ENCODE results near the gene EGLN2. TPM values are rescaled to one million over a fixed set of nuclear protein-coding genes. Genes with fewer than 3 reads are reported as not detected.
A peak's percentile ranks its signal among the peaks of the same experiment; 100 is the strongest.

EGLN2 gene
- total RNA-seq, 2 donors from 2014 or later, result 50.8 to 51.4 TPM

DNA sequence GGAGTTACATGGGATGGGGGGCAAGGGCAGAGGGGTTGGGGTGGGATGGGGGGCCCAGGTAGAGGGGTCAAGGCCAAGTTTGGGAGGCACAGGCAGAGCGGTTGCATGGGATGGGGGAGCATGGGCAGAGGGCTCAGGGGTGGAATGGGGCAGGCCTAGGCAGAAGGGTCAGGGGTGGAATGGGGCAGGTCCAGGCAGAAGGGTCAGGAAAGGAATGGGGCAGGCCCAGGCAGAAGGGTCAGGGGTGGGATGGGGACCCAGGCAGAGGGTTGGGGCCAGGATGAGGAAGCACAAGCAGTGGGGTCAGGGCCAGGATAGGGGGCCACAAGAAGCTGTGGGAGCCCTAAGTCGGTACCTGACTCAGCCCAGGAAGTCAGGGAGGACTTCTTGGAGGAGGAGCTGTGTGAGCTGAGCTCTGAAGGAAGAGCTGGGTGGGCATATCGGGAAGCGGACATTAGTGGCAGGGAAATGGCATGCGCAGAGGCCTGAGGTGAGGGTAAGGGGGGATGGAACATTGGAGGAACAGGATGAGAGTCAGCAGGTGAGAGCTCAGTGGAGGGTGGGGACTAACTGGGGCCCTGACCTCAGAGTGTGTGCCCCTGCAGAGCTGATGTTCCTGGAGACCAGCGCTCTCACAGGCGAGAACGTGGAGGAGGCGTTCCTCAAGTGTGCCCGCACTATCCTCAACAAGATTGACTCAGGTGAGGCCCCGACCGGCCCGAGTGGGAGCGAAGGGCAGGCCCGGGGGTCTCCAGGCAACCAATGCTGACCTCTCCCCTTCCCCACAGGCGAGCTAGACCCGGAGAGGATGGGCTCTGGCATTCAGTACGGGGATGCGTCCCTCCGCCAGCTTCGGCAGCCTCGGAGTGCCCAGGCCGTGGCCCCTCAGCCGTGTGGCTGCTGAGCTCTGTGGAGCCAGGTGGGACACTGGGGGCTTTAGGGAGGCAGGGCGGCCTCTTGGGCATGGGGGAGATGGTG, 12.6 kb upstream of the EGLN2 start:
- H3K4me1 ChIP-seq, result no peaks in the 10 kb centered on the region
- ATAC-seq, result no peak
- no peak for DNase-seq
- TF ChIP-seq, protein P1, sequence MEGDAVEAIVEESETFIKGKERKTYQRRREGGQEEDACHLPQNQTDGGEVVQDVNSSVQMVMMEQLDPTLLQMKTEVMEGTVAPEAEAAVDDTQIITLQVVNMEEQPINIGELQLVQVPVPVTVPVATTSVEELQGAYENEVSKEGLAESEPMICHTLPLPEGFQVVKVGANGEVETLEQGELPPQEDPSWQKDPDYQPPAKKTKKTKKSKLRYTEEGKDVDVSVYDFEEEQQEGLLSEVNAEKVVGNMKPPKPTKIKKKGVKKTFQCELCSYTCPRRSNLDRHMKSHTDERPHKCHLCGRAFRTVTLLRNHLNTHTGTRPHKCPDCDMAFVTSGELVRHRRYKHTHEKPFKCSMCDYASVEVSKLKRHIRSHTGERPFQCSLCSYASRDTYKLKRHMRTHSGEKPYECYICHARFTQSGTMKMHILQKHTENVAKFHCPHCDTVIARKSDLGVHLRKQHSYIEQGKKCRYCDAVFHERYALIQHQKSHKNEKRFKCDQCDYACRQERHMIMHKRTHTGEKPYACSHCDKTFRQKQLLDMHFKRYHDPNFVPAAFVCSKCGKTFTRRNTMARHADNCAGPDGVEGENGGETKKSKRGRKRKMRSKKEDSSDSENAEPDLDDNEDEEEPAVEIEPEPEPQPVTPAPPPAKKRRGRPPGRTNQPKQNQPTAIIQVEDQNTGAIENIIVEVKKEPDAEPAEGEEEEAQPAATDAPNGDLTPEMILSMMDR (IDR thresholded peaks at IDR 0.05), result no peak
- TF ChIP-seq POLR2A (IDR thresholded peaks at IDR 0.05), result no peak
- H3K27ac ChIP-seq, result no peak overlapping the region
- H3K4me3 ChIP-seq, result no peak overlapping the region
- H3K27me3 ChIP-seq, result no peaks in the 10 kb centered on the region
- no peaks in the 10 kb centered on the region for H3K36me3 ChIP-seq (replicated peaks in 1 of 2; ENCODE audit: insufficient read depth in 1 of 2, low read depth in 2 of 2)
- intact Hi-C loops (cut with DNase I), result no loop called here
- WGBS, 2 donors, result 88 to 92% methylated on average over 17 to 25 of the region's 25 CpGs
- H3K9me3 ChIP-seq, result no peaks in the 10 kb centered on the region

DNA sequence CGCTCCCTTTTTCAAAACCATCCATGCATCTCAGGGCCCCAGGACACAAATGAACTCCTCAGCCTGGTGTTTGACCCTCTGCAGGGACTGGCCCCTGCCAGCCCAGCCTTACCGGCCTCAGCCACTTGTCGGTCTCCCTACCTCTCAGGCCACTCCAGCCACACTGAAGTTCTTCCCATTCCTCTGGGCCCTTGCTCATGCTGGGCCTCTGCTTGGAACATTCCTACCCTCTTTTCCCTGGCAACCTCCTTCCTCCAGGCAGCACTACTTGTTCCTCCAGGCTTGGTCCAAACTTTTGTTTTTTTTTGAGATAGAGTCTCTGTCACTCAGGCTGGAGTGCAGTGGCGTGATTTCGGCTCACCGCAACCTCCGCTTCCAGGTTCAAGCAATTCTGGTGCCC, 7.6 kb upstream of the EGLN2 start:
- 85 to 94% methylated on average over 7 of the region's 7 CpGs for WGBS, 2 donors
- TF ChIP-seq, protein P1 (IDR thresholded peaks at IDR 0.05), result no peak
- no peak for TF ChIP-seq POLR2A (IDR thresholded peaks at IDR 0.05)
- Histone ChIP-seq H3K36me3 (replicated peaks in 1 of 2; ENCODE audit: insufficient read depth in 1 of 2, low read depth in 2 of 2) (no peaks in the 10 kb centered on the region), H3K27ac (no peak overlapping the region), H3K27me3 (no peaks in the 10 kb centered on the region), H3K4me3 (no peak overlapping the region), H3K9me3 (no peaks in the 10 kb centered on the region), H3K4me1 (no peaks in the 10 kb centered on the region)
- intact Hi-C loops (cut with DNase I), result no loop called here
- DNase-seq, result no peak
- no peak for ATAC-seq

DNA sequence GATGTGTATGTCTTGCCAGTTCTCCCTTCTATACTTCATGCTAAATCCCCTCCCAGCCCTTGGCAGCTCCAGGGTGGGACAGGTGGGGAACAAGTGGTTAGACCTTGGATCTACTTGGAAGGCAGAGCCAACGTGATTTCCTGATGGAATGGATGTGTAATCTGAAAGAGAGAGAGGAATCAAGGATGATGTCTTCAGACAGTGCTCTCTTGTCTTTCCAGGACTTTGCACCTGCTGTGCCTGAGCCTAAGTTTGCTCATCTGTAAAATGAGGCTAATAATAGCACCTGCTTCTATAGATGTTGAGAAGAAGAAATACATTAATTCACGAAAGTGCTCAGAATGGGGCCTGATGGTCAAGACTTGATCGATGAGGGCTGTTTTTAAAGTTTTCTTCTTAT, 7.0 kb upstream of the EGLN2 start:
- no peak for DNase-seq
- ATAC-seq, result no peak
- Histone ChIP-seq H3K9me3 (no peaks in the 10 kb centered on the region), H3K27ac (no peak overlapping the region), H3K4me1 (no peaks in the 10 kb centered on the region), H3K36me3 (replicated peaks in 1 of 2; ENCODE audit: insufficient read depth in 1 of 2, low read depth in 2 of 2) (no peaks in the 10 kb centered on the region), H3K27me3 (no peaks in the 10 kb centered on the region), H3K4me3 (no peak overlapping the region)
- TF ChIP-seq, protein P1 (IDR thresholded peaks at IDR 0.05), result no peak
- no peak for TF ChIP-seq POLR2A (IDR thresholded peaks at IDR 0.05)
- intact Hi-C loops (cut with DNase I), result no loop called here
- WGBS, 2 donors, result 78 to 79% methylated on average over 3 of the region's 3 CpGs

DNA sequence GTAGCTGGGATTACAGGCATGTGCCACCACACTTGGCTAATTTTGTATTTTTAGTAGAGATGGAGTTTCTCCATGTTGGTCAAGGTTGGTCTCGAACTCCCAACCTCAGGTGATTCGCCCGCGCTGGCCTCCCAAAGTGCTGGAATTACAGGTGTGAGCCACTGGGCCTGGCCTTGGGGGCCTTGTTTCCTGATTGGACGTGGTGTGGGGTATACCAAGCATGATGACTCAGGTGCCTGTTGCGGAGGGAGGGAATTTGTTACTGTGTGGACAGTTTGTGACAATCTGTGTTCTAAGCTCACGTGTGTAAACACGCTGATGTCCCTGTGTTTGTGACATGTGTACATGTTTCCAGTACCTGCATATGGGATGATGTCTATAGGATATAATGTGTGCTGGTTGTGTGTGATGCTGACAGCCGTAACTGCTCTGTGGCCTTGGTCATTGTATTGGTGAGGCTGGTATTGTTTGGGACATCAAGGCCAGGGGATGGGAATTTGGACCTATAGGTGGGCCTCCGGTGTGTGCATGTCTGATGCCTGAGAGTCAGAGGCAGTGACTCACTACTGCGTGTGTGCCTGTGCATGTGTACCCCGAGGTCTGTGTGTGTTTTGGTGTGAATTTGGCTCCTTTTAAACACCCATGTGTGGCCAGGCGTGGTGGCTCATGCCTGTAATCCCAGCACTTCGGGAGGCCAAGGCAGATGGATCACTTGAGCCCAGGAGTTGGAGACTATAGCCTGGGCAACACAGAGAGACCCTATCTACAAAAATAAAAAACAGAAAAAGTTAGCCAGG, 1.6 kb upstream of the EGLN2 start:
- no peaks in the 10 kb centered on the region for H3K36me3 ChIP-seq (replicated peaks in 1 of 2; ENCODE audit: insufficient read depth in 1 of 2, low read depth in 2 of 2)
- 90 to 94% methylated on average over 14 of the region's 14 CpGs for WGBS, 2 donors
- TF ChIP-seq POLR2A (IDR thresholded peaks at IDR 0.05), result no peak
- TF ChIP-seq, protein P1 (IDR thresholded peaks at IDR 0.05), result no peak
- intact Hi-C loops (cut with DNase I), result no loop called here
- H3K4me3 ChIP-seq, result no peak overlapping the region
- H3K27ac ChIP-seq, result peak overlapping the region; percentile 86 to 96 (median 91)
- no peaks in the 10 kb centered on the region for H3K27me3 ChIP-seq
- DNase-seq, result no peak
- peaks cover 33% of the 10 kb centered on the region for H3K4me1 ChIP-seq
- H3K9me3 ChIP-seq, result no peaks in the 10 kb centered on the region
- ATAC-seq, result no peak

Data from body of pancreas (tissue), 4 donors.